ENCODE data around the gene ARL5A. TPM values are rescaled to one million over a fixed set of nuclear protein-coding genes. Genes with fewer than 3 reads are reported as not detected.
"Not testable (repeated sequence)": the region's sequence is repeated elsewhere in the genome, so short reads cannot be mapped to it uniquely, and the experiment has no call there.

The ARL5A gene
- polyA plus RNA-seq, 3 donors: 21.3 to 85.8 (median 74.5) TPM

GRCh38 chr2:151795646-151796240 lies 32.5 kb downstream of the ARL5A start:
- Histone ChIP-seq H2AFZ (ENCODE audit: insufficient read depth, low read depth, low read length, poor library complexity, severe bottlenecking) (no peak overlapping the region), H3K9ac (ENCODE audit: insufficient read depth, low read length, poor library complexity, severe bottlenecking) (no peak overlapping the region), H4K20me1 (ENCODE audit: insufficient read depth, low read length) (no peaks in the 10 kb centered on the region), H3K27ac (ENCODE audit: low read depth in 1 of 2, low read length in 2 of 2) (no peak overlapping the region), H3K4me2 (replicated peaks; ENCODE audit: extremely low read depth, low read length, poor library complexity, severe bottlenecking) (no peak overlapping the region), H3K4me1 (ENCODE audit: control insufficient read depth in 1 of 2, insufficient read depth in 2 of 2, low read length in 2 of 2) (no peaks in the 10 kb centered on the region), H3K4me3 (replicated peaks in 1 of 3; ENCODE audit: low read depth in 2 of 3, low read length in 3 of 3) (no peak overlapping the region), H3K27me3 (ENCODE audit: control insufficient read depth in 2 of 2, insufficient read depth in 2 of 2, low read length in 2 of 2) (no peaks in the 10 kb centered on the region), H3K9me3 (replicated peaks in 1 of 2; ENCODE audit: control insufficient read depth in 1 of 2, insufficient read depth in 1 of 2, low read length in 2 of 2) (no peaks in the 10 kb centered on the region), H3K36me3 (replicated peaks in 1 of 2; ENCODE audit: control insufficient read depth in 1 of 2, insufficient read depth in 2 of 2, low read length in 2 of 2) (peaks cover 15 to 80% of the 10 kb centered on the region in 2 donors), H3K79me2 (ENCODE audit: insufficient read depth, low read length) (no peaks in the 10 kb centered on the region)
- Mint-ChIP-seq H3K4me1 (no peaks in the 10 kb centered on the region), H3K27ac (no peak overlapping the region), H3K4me3 (no peak overlapping the region), H3K27me3 (ENCODE audit: low read depth in 3 of 3) (no peaks in the 10 kb centered on the region), H3K9me3 (peaks cover 0 to 3% (median 0%) of the 10 kb centered on the region in 7 donors), H3K36me3 (peaks cover 39 to 44% of the 10 kb centered on the region in 2 donors)
- intact Hi-C loops (cut with micrococcal nuclease): no loop called here
- DNase-seq: no peak
- no peak for TF ChIP-seq CTCF (IDR thresholded peaks at IDR 0.05)
- 89% methylated on average over 1 of the region's 4 CpGs for WGBS (ENCODE audit: insufficient coverage)

- H3K9me3 Mint-ChIP-seq; H2AFZ ChIP-seq (ENCODE audit: insufficient read depth, low read depth, low read length, poor library complexity, severe bottlenecking); H3K4me1 ChIP-seq (ENCODE audit: control insufficient read depth in 1 of 2, insufficient read depth in 2 of 2, low read length in 2 of 2); H3K4me3 Mint-ChIP-seq; DNase-seq; H3K4me3 ChIP-seq (replicated peaks in 1 of 3; ENCODE audit: low read depth in 2 of 3, low read length in 3 of 3); H3K79me2 ChIP-seq (ENCODE audit: insufficient read depth, low read length); H3K4me1 Mint-ChIP-seq; H3K27ac ChIP-seq (ENCODE audit: low read depth in 1 of 2, low read length in 2 of 2); H3K27me3 ChIP-seq (ENCODE audit: control insufficient read depth in 2 of 2, insufficient read depth in 2 of 2, low read length in 2 of 2); H3K27me3 Mint-ChIP-seq (ENCODE audit: low read depth in 3 of 3); intact Hi-C loops (cut with micrococcal nuclease); H4K20me1 ChIP-seq (ENCODE audit: insufficient read depth, low read length); H3K9ac ChIP-seq (ENCODE audit: insufficient read depth, low read length, poor library complexity, severe bottlenecking); H3K9me3 ChIP-seq (replicated peaks in 1 of 2; ENCODE audit: control insufficient read depth in 1 of 2, insufficient read depth in 1 of 2, low read length in 2 of 2); H3K27ac Mint-ChIP-seq; H3K4me2 ChIP-seq (replicated peaks; ENCODE audit: extremely low read depth, low read length, poor library complexity, severe bottlenecking): not testable (repeated sequence)
- H3K36me3 Mint-ChIP-seq: peaks cover 37 to 38% of the 10 kb centered on the region in 2 donors
- 100% methylated on average over 3 of the region's 6 CpGs for WGBS (ENCODE audit: insufficient coverage)
- peaks cover 8 to 70% of the 10 kb centered on the region in 2 donors for H3K36me3 ChIP-seq (replicated peaks in 1 of 2; ENCODE audit: control insufficient read depth in 1 of 2, insufficient read depth in 2 of 2, low read length in 2 of 2)
Observed at GRCh38 chr2:151794422-151794821, 33.8 kb downstream of the ARL5A start.

All from CD14-positive monocyte (primary cell).